HepG2 (cell line): Measurements from ENCODE around the gene CCDC148. TPM values are rescaled to one million over a fixed set of nuclear protein-coding genes. Genes with fewer than 3 reads are reported as not detected.

Source experiments
- KDM6A ChIP-seq: IDR thresholded peaks from 2 replicates; pipeline ENCODE4 v1.6.1; 2016; ENCODE audit warnings: low read depth
- ZNF225 ChIP-seq: sonication (generic); formaldehyde crosslinking; IDR thresholded peaks from 2 replicates; pipeline ENCODE4 v1.4.0; 2020; ENCODE audit warnings: mild to moderate bottlenecking, missing genetic modification reagents
- ZNF543 ChIP-seq: sonication (generic); formaldehyde crosslinking; IDR thresholded peaks from 2 replicates; pipeline ENCODE4 v1.4.0; 2020; ENCODE audit warnings: mild to moderate bottlenecking, missing genetic modification reagents
- polyA plus RNA-seq, 8 experiments: library from polyadenylated mRNA; depleted of rRNA in 3 of 8; stranded (reverse) in 7 of 8; unstranded in 1 of 8; fragments of >200 nt; fragmentation: Illumina TruSeq in 4 of 8; extraction: Trizol in 4 of 8; gene quantifications; 2 replicates each; pipeline versions ENCODE4 v1.2.1 to v1.2.3, GENCODE V29; 2011 to 2016; ENCODE audit warnings: low read depth in 4 of 8, missing spikeins in 1 of 8, mixed read lengths in 1 of 8; ENCODE audit not compliant: insufficient read depth in 1 of 8
- total RNA-seq, 5 experiments: library from RNA; depleted of rRNA; stranded (reverse); fragments of >200 nt; fragmentation: Illumina TruSeq; extraction: Trizol; gene quantifications; 2 replicates each; pipeline ENCODE4 v1.2.3, GENCODE V29; 2016; ENCODE audit warnings: low read depth in 1 of 5
- TF ChIP-seq, protein P1 (sequence below): sonication (generic); formaldehyde crosslinking; IDR thresholded peaks from 2 replicates; pipeline ENCODE4 v1.4.0; 2020; ENCODE audit warnings: missing genetic modification reagents, borderline replicate concordance
- TF ChIP-seq, protein P2 (sequence below): IDR thresholded peaks from 2 replicates; pipeline ENCODE4 v1.6.1; 2016; ENCODE audit warnings: missing biosample characterization, missing genetic modification reagents, low read depth
- TF ChIP-seq, protein P3 (sequence below): sonication (generic); formaldehyde crosslinking; IDR thresholded peaks from 2 replicates; pipeline ENCODE4 v1.4.0; 2020; ENCODE audit warnings: missing genetic modification reagents
- TF ChIP-seq, protein P4 (sequence below): sonication (generic); formaldehyde crosslinking; IDR thresholded peaks from 2 replicates; pipeline ENCODE4 v1.4.0; 2020; ENCODE audit warnings: missing genetic modification reagents, mild to moderate bottlenecking, borderline replicate concordance
- TF ChIP-seq, protein P5 (sequence below), 2 experiments: sonication (generic) in 1 of 2; formaldehyde crosslinking in 1 of 2; IDR thresholded peaks; 2 replicates each; pipeline versions ENCODE4 v1.6.1 to v1.9.0; 2014 to 2022; ENCODE audit warnings: antibody characterized with exemption in 1 of 2, borderline replicate concordance in 1 of 2, inconsistent platforms in 1 of 2, low read depth in 1 of 2, missing genetic modification reagents in 1 of 2

CCDC148 gene
- total and polyA plus RNA-seq, 2 of the 13 experiments (the other 11 are each of a cell fraction or from before 2014, with no cell fraction given): 0.30 to 0.49 TPM

DNA sequence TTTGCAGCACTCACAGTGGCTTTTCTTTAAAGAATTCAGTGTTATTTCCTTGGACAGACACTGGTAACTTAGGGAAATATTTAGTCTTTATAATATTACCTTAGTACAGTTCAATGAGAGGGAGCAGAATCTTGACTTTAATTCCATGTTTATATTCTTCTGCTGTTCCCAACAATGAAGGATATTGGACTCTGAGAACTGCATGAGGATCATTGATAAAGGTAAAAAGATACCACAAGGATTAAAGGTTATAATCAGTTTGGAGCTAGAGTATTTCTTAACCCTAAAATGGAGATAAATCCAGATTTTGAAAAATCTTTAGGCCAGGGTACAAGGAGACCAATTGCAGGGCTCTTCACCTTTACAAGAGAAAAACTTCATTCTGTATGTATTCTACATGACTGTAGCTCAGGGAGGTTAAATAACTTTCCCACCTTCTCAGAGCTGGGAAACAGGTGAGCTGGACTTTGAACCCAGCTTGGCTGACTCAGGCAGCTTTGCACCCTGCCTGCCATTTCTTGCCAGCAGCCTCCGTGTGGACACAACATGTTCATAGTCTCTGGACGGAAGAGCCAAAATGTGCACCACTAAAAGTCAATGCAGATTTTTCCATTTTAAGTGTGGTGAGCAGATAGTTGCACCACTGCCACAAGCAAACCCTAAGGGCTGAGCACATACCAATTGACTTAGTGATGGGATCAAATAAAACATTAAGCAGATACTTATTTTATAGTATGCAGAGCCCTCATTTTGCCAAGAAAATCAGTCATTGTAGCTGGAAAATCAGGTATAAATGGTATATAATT, 328.2 kb downstream of the CCDC148 start (continued):
- TF ChIP-seq, protein P1, sequence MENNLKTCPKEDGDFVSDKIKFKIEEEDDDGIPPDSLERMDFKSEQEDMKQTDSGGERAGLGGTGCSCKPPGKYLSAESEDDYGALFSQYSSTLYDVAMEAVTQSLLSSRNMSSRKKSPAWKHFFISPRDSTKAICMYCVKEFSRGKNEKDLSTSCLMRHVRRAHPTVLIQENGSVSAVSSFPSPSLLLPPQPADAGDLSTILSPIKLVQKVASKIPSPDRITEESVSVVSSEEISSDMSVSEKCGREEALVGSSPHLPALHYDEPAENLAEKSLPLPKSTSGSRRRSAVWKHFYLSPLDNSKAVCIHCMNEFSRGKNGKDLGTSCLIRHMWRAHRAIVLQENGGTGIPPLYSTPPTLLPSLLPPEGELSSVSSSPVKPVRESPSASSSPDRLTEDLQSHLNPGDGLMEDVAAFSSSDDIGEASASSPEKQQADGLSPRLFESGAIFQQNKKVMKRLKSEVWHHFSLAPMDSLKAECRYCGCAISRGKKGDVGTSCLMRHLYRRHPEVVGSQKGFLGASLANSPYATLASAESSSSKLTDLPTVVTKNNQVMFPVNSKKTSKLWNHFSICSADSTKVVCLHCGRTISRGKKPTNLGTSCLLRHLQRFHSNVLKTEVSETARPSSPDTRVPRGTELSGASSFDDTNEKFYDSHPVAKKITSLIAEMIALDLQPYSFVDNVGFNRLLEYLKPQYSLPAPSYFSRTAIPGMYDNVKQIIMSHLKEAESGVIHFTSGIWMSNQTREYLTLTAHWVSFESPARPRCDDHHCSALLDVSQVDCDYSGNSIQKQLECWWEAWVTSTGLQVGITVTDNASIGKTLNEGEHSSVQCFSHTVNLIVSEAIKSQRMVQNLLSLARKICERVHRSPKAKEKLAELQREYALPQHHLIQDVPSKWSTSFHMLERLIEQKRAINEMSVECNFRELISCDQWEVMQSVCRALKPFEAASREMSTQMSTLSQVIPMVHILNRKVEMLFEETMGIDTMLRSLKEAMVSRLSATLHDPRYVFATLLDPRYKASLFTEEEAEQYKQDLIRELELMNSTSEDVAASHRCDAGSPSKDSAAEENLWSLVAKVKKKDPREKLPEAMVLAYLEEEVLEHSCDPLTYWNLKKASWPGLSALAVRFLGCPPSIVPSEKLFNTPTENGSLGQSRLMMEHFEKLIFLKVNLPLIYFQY: no peak
- TF ChIP-seq, protein P2, sequence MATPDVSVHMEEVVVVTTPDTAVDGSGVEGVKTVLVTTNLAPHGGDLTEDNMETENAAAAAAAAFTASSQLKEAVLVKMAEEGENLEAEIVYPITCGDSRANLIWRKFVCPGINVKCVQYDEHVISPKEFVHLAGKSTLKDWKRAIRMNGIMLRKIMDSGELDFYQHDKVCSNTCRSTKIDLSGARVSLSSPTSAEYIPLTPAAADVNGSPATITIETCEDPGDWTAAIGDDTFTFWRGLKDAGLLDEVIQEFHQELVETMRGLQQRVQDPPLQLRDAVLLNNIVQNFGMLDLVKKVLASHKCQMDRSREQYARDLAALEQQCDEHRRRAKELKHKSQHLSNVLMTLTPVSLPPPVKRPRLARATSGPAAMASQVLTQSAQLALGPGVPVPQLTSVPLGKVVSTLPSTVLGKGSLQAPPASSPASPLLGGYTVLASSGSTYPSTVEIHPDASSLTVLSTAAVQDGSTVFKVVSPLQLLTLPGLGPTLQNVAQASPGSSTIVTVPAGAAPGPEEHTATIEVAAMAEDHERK (CRISPR knock-in tag): no peak
- TF ChIP-seq, protein P3, sequence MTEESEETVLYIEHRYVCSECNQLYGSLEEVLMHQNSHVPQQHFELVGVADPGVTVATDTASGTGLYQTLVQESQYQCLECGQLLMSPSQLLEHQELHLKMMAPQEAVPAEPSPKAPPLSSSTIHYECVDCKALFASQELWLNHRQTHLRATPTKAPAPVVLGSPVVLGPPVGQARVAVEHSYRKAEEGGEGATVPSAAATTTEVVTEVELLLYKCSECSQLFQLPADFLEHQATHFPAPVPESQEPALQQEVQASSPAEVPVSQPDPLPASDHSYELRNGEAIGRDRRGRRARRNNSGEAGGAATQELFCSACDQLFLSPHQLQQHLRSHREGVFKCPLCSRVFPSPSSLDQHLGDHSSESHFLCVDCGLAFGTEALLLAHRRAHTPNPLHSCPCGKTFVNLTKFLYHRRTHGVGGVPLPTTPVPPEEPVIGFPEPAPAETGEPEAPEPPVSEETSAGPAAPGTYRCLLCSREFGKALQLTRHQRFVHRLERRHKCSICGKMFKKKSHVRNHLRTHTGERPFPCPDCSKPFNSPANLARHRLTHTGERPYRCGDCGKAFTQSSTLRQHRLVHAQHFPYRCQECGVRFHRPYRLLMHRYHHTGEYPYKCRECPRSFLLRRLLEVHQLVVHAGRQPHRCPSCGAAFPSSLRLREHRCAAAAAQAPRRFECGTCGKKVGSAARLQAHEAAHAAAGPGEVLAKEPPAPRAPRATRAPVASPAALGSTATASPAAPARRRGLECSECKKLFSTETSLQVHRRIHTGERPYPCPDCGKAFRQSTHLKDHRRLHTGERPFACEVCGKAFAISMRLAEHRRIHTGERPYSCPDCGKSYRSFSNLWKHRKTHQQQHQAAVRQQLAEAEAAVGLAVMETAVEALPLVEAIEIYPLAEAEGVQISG (CRISPR knock-in tag): peak; percentile 69
- TF ChIP-seq, protein P4, sequence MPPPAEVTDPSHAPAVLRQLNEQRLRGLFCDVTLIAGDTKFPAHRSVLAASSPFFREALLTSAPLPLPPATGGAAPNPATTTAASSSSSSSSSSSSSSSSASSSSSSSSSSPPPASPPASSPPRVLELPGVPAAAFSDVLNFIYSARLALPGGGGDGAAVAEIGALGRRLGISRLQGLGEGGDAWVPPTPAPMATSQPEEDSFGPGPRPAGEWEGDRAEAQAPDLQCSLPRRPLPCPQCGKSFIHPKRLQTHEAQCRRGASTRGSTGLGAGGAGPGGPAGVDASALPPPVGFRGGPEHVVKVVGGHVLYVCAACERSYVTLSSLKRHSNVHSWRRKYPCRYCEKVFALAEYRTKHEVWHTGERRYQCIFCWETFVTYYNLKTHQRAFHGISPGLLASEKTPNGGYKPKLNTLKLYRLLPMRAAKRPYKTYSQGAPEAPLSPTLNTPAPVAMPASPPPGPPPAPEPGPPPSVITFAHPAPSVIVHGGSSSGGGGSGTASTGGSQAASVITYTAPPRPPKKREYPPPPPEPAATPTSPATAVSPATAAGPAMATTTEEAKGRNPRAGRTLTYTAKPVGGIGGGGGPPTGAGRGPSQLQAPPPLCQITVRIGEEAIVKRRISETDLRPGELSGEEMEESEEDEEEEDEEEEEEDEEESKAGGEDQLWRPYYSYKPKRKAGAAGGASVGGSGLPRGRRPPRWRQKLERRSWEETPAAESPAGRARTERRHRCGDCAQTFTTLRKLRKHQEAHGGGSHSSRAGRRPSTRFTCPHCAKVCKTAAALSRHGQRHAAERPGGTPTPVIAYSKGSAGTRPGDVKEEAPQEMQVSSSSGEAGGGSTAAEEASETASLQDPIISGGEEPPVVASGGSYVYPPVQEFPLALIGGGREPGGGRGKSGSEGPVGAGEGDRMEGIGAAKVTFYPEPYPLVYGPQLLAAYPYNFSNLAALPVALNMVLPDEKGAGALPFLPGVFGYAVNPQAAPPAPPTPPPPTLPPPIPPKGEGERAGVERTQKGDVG (CRISPR knock-in tag): 0 out of 2 replicates have a peak, but pooled peaks have one; percentile 52
- TF ChIP-seq KDM6A (CRISPR knock-in tag) (peak; percentile 45; the same call in 1 of the 2 replicates), ZNF225 (no peak), ZNF543 (CRISPR knock-in tag) (no peak)
- TF ChIP-seq, protein P5, sequence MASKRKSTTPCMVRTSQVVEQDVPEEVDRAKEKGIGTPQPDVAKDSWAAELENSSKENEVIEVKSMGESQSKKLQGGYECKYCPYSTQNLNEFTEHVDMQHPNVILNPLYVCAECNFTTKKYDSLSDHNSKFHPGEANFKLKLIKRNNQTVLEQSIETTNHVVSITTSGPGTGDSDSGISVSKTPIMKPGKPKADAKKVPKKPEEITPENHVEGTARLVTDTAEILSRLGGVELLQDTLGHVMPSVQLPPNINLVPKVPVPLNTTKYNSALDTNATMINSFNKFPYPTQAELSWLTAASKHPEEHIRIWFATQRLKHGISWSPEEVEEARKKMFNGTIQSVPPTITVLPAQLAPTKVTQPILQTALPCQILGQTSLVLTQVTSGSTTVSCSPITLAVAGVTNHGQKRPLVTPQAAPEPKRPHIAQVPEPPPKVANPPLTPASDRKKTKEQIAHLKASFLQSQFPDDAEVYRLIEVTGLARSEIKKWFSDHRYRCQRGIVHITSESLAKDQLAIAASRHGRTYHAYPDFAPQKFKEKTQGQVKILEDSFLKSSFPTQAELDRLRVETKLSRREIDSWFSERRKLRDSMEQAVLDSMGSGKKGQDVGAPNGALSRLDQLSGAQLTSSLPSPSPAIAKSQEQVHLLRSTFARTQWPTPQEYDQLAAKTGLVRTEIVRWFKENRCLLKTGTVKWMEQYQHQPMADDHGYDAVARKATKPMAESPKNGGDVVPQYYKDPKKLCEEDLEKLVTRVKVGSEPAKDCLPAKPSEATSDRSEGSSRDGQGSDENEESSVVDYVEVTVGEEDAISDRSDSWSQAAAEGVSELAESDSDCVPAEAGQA (IDR thresholded peaks at IDR 0.05; ENCODE audit: low read depth): no peak
- TF ChIP-seq, protein P5 (CRISPR knock-in tag; IDR thresholded peaks at IDR 0.05; ENCODE audit: borderline replicate concordance): no peak
